Iris pigment epithelial cell (primary cell): Measurements from ENCODE around the gene UBE2V1.
A peak's percentile ranks its signal among the peaks of the same experiment; 100 is the strongest.
"Not testable (repeated sequence)": the region's sequence is repeated elsewhere in the genome, so short reads cannot be mapped to it uniquely, and the experiment has no call there.

Experiments
- DNase-seq: peaks from one replicate; pipeline ENCODE4 v3.0.0-alpha.2; 2011; ENCODE audit warnings: low read depth

The UBE2V1 gene

GRCh38 chr20:50094522-50094921 lies 18.4 kb downstream of the UBE2V1 start:
- DNase-seq, result no peak

DNA sequence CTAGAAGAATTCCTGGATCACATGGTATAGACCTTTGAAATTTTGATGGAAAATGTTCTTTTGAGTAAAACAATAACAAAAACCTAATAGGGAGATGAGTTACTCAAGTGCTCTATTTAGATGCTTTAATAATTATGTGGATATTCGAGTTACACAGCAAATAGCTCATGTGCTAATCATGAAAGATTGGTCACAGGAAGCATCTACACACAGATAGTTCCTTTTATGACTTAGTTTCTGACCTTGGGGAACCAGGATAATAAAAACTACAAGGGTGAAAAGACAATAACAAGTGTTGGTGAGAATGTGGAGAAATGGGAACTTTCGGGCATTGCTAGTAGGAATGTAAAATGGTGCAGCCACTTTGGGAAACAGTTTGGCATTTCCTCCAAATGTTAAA lies 19.7 kb downstream of the UBE2V1 start:
- DNase-seq, result no peak

DNA sequence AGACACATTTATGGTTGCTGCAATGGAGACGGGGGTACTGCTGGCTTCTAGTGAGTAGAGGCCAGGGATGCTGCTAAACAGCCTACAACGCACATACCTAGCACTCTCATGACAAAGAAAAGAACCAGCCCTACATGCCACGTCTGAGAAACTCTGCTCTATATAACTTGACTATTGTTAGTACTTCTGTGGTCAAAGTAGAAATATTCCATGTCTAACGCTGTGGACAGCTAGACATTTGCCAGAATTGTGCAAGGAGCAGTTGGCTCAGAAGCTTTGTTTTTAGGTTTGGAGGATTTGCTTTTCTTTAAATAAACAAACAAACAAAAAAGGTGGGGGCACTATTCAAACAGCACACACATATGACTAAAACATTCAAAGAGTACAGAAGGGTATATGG lies 20.5 kb downstream of the UBE2V1 start:
- DNase-seq, result peak; percentile 54

DNA sequence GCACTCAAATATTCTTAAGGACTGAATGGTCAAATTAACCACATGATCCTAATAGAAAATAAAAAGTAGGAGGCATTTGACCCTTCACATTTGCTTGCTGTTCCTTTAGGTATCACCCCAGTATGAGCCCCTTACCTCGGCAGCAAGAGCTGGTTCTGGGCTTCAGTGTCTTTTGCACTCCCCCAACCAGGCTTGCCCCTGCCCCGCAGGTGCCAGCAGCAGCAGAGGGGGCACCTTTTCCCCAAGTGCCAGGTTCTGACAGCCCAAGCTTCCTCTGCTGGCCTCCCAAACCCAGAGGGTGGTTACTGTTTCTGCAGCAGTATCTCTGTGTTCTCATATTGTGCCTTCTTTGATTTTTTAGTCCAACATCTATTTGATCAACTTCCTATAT lies 23.2 kb downstream of the UBE2V1 start:
- DNase-seq, result no peak

DNA sequence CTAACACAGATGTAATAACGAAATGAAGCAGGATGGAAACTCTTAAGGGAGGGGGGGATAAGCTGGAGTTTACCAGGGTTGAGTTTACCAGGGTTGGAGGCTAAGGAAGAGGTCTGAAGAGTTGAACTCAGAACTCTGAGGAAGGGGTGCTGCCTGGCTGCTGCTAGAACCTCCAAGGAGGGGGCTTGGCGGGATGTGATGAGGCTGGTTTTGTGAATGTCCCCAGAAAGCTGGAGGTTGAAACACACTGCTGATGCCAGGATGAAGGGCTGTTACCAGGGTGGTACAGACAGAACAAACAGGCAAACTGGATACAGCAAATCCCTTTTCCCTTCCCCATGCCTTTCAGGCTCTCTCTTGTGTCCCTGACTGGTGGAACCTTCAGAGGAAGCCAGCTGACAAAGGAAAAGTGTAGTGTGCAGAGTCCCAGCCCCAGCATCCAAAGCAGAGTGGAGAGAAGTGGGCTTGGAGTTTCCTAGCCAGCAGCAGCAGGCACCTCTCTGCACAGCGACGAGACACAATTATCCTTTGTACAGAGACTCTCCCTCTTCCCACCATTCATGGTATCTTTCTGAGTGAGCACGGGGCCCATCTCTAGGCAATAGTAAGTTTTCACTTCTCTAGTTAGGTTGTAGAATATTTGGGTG lies 23.7 kb downstream of the UBE2V1 start:
- no peak for DNase-seq

- no peak for DNase-seq
Measured at GRCh38 chr20:50088022-50088421, 24.9 kb downstream of the UBE2V1 start.

GRCh38 chr20:50085481-50086365 lies 27.2 kb downstream of the UBE2V1 start:
- DNase-seq, result peak; percentile 68

DNA sequence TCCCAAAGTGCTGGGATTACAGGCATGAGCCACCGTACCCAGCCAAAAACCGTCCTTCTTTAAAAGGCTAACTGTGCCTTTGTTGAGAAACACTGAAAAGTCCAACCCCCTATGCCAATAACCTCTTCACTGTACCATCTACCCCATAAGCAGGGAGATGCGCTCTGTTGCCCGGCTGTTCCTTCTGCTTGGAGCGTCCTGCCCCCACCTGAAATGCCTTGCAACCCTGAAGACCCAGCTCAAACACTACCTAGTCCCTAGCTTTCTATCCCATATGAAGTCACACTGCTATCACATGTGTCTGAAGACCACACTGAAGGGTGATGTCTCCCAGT lies 27.8 kb downstream of the UBE2V1 start:
- no peak for DNase-seq

DNA sequence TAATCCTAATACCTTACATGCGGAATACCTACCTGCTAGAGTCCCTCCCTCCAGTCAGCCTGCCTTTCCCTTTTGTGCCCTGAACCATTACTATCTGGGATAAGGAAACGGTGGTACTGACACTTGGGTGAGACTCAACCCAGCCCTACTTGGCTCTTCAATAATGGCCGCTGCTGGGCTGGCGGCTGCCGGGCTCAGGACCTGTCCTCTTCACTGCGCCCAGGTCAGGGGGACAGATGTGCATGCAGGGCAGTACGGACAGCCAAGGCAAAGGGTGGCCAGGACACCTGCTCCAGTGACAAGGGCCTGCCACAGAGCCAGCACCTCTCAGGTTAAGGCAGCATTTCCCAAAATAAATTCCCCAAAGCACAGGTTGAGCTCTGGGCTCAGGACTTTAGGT lies 29.9 kb downstream of the UBE2V1 start:
- DNase-seq, result no peak

GRCh38 chr20:50082056-50082455 lies 30.9 kb downstream of the UBE2V1 start:
- not testable (repeated sequence) for DNase-seq

- DNase-seq, result no peak
Measured at GRCh38 chr20:50077818-50078601, 34.9 kb downstream of the UBE2V1 start.

DNA sequence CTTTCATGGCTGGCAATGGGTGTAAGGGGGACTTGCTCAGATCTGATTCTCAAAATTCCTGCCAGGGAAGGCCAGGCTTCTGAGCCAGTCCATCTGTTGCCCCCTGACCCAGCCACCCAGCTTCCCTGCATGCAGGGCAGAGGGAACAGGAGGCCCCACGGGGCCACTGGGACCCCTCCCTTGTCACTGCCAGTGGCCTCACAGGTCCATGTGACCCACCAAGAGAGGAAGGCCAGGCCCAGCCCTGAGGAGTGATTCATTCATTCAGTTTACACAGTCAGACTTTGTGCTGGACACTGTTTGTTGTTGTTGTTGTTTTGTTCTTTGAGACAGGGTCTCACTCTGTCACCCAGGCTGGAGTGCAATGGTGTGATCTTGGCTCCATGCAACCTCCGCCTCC lies 39.5 kb downstream of the UBE2V1 start:
- DNase-seq, result no peak

- peak; percentile 60 for DNase-seq
Measured at GRCh38 chr20:50071039-50071888, 41.7 kb downstream of the UBE2V1 start.

GRCh38 chr20:50070361-50070760 lies 42.6 kb downstream of the UBE2V1 start:
- DNase-seq, result no peak

DNA sequence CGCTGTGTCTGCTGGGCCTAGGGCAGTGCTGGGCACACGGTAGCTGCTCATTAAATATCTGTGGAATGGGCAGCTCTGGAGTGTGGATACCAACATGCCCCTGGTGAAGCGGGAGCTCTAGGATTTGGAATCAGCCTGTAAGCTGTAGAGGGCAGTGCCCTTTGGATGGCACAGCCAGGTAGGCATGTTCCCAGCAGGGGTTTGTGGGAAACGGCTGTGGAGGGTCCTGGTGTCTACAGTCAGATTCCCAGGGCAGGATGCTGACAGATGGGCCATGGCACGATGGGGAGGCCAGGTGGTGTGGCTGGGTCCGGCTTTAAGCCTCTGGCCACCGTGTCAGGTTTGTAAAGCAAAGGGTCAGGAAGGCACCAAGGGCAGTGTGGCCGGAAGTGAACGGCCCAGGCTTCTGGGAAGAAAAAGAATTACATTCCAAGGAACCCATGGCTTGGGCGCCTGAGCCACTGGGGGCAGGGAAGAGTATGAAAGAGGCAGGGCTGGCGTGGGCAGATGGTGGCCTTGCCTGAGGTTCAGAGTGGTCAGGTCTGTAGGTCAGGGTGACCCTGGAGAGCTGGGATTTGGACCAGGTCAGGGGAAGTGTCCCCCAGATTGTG lies 44.8 kb downstream of the UBE2V1 start:
- no peak for DNase-seq

- DNase-seq, result no peak
Measured at GRCh38 chr20:50067461-50067860, 45.5 kb downstream of the UBE2V1 start.

- DNase-seq, result no peak
Measured at GRCh38 chr20:50067018-50067417, 45.9 kb downstream of the UBE2V1 start.

DNA sequence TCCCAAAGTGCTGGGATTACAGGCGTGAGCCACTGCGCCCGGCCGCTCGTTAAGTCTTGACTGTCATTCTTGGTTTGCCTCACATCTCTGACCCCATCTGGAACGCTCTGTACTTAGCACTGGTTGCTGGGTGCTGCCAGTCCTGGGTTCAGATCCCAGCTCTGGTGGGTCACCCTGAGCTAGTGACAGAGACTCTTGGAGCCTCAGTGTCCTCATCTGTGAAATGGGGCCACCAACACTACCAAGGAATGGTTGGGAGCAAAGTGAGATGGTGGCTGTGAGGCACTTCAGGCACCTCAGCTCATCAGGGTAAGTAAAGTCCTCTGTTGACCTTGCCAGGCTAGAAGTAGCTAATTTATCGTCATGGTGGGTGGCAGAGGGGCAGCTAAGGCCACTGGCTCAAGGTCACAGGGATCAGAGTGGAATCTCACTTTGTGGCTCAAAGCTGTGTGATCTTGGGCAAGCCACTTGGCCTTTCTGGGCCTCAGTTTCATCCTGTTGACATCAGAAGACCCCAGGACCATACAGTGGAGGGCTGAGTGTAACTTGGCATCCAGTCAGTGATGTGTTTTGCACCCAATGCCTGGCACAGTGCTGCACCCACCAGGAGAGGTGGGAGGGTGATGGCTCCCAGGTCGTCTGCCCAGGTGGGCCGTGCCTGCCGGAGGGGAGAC lies 46.7 kb downstream of the UBE2V1 start:
- DNase-seq, result no peak

- DNase-seq, result no peak
Measured at GRCh38 chr20:50065325-50065615, 47.7 kb downstream of the UBE2V1 start.

GRCh38 chr20:50063763-50064162 lies 49.2 kb downstream of the UBE2V1 start:
- not testable (repeated sequence) for DNase-seq
